ENCODE results near the gene C9orf72. TPM values are rescaled to one million over a fixed set of nuclear protein-coding genes. Genes with fewer than 3 reads are reported as not detected.

Gene C9orf72
- total and polyA plus RNA-seq, 9 of the 15 experiments (the other 6 are each of a cell fraction or from before 2014, with no cell fraction given): 2.3 to 7.3 (median 4.1) TPM

DNA sequence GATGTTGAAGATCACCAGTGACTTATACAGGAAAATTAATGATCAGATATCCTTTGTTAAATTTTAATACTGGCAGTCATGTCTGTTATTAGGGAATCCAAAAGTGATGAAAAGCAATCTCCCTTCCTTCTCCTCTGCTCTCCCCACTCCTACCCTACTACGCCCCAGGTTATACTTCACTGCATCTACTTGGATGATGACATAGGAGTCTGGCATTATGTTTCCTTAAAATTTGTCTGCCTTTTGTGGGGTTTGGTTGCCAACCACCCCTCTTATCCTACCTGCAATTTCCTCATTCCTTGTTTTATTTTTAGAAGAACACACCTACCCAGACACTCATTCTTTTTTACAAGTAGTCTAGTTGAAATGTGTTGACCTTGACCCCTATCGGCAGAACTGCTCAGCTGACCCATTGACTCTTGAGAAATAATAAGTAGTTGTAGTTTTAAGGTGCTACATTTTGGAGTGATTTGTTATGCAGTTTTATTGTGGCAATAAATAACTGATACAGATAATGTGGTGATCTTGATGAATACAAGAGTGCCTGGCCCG lies 38.5 kb downstream of the C9orf72 start (continued):
- TF ChIP-seq, protein P1, sequence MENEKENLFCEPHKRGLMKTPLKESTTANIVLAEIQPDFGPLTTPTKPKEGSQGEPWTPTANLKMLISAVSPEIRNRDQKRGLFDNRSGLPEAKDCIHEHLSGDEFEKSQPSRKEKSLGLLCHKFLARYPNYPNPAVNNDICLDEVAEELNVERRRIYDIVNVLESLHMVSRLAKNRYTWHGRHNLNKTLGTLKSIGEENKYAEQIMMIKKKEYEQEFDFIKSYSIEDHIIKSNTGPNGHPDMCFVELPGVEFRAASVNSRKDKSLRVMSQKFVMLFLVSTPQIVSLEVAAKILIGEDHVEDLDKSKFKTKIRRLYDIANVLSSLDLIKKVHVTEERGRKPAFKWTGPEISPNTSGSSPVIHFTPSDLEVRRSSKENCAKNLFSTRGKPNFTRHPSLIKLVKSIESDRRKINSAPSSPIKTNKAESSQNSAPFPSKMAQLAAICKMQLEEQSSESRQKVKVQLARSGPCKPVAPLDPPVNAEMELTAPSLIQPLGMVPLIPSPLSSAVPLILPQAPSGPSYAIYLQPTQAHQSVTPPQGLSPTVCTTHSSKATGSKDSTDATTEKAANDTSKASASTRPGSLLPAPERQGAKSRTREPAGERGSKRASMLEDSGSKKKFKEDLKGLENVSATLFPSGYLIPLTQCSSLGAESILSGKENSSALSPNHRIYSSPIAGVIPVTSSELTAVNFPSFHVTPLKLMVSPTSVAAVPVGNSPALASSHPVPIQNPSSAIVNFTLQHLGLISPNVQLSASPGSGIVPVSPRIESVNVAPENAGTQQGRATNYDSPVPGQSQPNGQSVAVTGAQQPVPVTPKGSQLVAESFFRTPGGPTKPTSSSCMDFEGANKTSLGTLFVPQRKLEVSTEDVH (IDR thresholded peaks at IDR 0.05; ENCODE audit: low read depth, partially characterized antibody): no peak

DNA sequence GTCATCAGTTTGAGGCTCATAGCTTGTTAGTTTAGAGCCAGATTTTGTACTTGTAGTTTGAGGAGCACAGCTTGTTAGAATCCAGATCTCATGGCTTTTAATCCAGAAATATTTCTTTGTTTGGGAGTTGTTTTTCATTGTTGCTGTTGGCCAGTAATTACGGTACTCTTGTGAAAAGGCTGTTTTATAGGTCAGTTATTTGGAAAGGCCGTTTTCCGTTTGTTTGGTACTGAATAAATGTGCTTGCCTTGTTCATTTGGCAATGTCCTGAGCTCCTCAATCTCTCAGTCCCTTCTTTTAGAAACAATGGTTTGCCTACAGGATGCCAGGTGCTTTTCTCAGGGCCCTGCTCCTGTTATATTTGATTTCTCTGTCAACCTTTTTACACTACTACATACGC lies 39.1 kb downstream of the C9orf72 start:
- no peaks in the 10 kb centered on the region for H3K9me3 ChIP-seq (replicated peaks; ENCODE audit: control insufficient read depth, insufficient read depth, low read depth, low read length)
- H3K4me3 ChIP-seq: no peak overlapping the region
- peaks cover 3 to 7% of the 10 kb centered on the region in 2 experiments; a peak in 4 of 5 replicates for H3K4me1 ChIP-seq (replicated peaks in 1 of 2; ENCODE audit: control insufficient read depth in 2 of 2, insufficient read depth in 2 of 2, low read length in 2 of 2)
- in situ Hi-C loops (cut with MboI) (loop anchor here (5.0 kb wide), 1 partner anchor 197 kb away; no protein-coding TSS in a partner anchor), intact Hi-C loops (cut with micrococcal nuclease) (loop anchor here (10.0 kb wide), 1 partner anchor 99 kb away; no protein-coding TSS in a partner anchor)
- no peak for DNase-seq (ENCODE audit: extremely low read depth in 1 of 4, low spot score in 3 of 4)
- CTCF ChIA-PET (ENCODE audit: low intra/inter-chr PET ratio): interaction anchor here (0.6 kb wide), 1 partner anchor 201 kb away, joined by 3 read pairs; no protein-coding TSS in a partner anchor
- POLR2A ChIA-PET: no interaction called here
- WGBS (ENCODE audit: insufficient coverage, low coverage, missing lambda C conversion rate): 18% methylated on average over 4 of the region's 4 CpGs
- no peak for FAIRE-seq
- no peak overlapping the region for H3K9ac ChIP-seq (ENCODE audit: insufficient read depth in 1 of 2, low read depth in 2 of 2, low read length in 2 of 2)
- no peaks in the 10 kb centered on the region for H3K36me3 ChIP-seq (ENCODE audit: control insufficient read depth, insufficient read depth, low read length)
- no peak overlapping the region for H3K4me2 ChIP-seq (ENCODE audit: insufficient read depth, low read length)
- no peaks in the 10 kb centered on the region for H3K9me1 ChIP-seq (ENCODE audit: control insufficient read depth, insufficient read depth, low read length)
- H3K79me2 ChIP-seq (ENCODE audit: control insufficient read depth, insufficient read depth, low read length): peaks cover 14% of the 10 kb centered on the region
- peak overlapping the region; percentile 55; the same call in 1 of the 2 replicates for H2AFZ ChIP-seq (ENCODE audit: low read depth, low read length)
- no peak for ATAC-seq
- BruUV-seq (replicated peaks): no TSS peak
- no peaks in the 10 kb centered on the region for H3K27me3 ChIP-seq (ENCODE audit: control insufficient read depth in 2 of 2, insufficient read depth in 2 of 2, low read length in 2 of 2)
- H3K27ac ChIP-seq (ENCODE audit: extremely low read depth, low read depth, low read length): no peak overlapping the region
- TF ChIP-seq TCF7 (IDR thresholded peaks at IDR 0.05; ENCODE audit: borderline replicate concordance) (no peak), ZFP30 (CRISPR knock-in tag; IDR thresholded peaks at IDR 0.05; ENCODE audit: borderline replicate concordance) (no peak)
- H4K20me1 ChIP-seq (replicated peaks; ENCODE audit: control insufficient read depth, insufficient read depth, low read length): no peaks in the 10 kb centered on the region

Data from K562 (cell line).